CD4-positive, alpha-beta T cell treated with Interleukin-17A for 1 hour (primary cell): ENCODE measurements around the gene TMEM37.
"Not testable (repeated sequence)": the region's sequence is repeated elsewhere in the genome, so short reads cannot be mapped to it uniquely, and the experiment has no call there.

Experiments
- DNase-seq: peaks from one replicate; pipeline ENCODE4 v3.0.0-alpha.2; 2020

TMEM37 gene, protein sequence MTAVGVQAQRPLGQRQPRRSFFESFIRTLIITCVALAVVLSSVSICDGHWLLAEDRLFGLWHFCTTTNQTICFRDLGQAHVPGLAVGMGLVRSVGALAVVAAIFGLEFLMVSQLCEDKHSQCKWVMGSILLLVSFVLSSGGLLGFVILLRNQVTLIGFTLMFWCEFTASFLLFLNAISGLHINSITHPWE

GRCh38 chr2:119431155-119431975, at the start of gene TMEM37:
TSS of gene TMEM37 (plus strand) at chr2:119431854. CDS start at chr2:119431904, 50 bp downstream.
- DNase-seq, result no peak

GRCh38 chr2:119383410-119384140, 48.1 kb upstream of the TMEM37 start:
- DNase-seq, result no peak

DNA sequence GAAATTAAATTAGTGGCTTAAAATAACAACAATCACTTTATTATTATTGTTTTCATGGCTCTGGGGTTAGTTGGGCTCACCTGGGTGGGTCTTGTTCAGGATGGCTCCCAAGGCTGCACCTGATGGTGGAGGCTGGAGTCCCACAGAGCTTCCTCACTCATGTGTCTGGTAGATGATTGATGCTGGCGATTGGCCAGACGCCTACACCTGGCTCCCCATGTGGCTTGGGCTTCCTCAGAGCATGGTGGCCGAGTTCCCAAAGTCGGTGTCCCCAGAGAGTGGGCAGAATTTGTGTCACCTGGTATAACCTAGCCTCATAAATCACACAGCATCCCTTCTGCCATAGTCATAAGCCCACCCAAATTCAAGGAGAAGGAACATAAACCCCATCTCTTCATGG, 46.7 kb upstream of the TMEM37 start:
- DNase-seq, result no peak

GRCh38 chr2:119385466-119385865, 46.2 kb upstream of the TMEM37 start:
- no peak for DNase-seq

GRCh38 chr2:119387381-119388129, 44.1 kb upstream of the TMEM37 start:
- no peak for DNase-seq

DNA sequence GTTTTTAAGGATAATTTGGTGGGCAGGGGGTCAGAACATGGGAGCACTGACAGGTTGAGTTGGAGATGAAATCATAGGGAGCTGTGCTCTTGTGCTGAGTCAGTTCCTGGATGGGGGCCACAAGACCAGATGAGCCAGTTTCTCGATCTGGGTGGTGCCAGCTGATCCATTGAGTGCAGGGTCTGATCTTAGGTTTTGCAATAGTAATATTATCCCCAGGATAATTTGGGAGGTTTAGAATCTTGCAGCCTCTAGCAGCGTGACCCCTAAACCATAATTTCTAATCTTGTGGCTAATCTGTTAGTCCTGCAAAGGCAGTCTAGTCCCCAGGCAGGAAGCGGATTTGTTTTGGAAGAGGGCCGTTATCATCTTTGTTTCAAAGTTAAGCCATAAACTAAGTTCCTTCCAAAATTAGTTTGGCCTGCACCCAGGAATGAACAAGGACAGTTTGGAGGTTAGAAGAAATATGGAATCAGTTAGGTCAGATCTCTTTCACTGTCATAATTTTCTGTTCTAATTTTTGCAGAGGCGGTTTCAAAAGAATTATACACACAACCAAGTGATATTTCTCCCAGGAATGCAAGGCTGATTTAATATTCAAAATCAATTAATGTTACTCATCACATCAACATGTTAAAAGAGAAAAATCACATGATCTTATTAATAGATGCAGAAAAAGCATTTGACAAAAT, 41.9 kb upstream of the TMEM37 start:
- no peak for DNase-seq

GRCh38 chr2:119393971-119394748, 37.5 kb upstream of the TMEM37 start:
- DNase-seq, result no peak

DNA sequence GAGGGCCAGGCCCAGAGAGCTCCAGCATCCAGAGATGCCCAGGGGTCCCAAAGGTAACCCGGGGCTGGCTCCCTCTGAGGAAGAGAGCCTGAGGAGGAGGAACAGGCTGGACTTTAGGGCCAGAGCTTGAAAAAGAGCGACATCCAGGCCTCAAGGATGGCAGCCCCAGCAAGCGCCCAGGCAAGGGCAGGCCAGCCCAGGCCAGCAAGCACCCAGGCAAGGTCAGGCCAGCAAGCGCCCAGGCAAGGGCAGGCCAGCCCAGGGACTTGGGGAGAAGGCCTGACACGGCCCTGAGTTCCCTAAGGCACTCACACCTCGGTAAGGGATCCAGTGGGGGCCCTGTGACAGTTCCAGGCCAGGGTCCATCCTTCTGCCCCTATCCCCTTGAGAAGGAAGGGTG, 34.5 kb upstream of the TMEM37 start:
- no peak for DNase-seq

- DNase-seq, result no peak
Measured at GRCh38 chr2:119402106-119402505, 29.5 kb upstream of the TMEM37 start.

DNA sequence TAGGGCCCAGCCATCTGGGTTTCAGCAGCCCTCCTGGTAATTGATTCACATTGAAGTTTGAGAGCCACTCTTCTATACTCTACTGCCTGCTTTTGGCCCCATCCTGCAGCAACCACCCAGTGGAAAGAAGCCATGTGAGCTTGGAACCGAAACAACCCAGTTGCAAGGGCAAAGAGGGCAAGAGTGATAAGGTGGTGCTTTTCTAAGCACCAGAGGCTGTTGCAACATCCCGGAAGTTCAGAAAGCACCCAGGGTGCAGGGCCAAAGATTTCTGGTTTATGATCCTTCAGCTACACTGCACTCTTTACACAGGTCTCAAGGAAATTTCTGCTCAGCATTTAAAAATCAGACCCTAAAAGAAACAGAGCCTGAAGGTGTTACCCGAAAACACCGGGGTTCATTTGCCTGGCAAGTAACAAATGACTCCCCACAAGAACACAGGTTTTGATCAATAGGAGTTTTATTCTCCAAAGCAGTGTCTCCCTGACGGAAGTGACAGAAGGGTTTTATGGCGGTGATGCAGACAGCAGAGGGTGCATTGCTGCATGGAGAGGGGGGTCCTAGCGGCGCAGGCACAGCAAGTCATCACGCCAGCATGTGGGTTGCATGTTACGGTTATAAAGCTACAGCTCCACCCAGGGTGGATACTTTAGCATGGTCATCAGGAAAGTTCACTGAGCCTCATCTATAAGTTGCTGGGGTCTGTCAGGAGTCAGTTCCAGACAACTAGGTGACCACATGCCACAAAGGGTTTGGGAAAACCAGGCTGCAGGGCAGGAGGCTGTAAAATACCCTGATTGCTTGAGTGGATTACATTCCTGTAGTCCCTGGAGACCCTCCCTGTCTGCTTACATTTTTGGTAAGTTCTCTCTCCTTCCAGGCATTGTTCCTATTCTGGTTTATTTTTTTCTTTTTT, 28.8 kb upstream of the TMEM37 start:
- no peak for DNase-seq

- DNase-seq, result not testable (repeated sequence)
Measured at GRCh38 chr2:119403618-119404017, 28.0 kb upstream of the TMEM37 start.

- DNase-seq, result no peak
Measured at GRCh38 chr2:119405151-119405550, 26.5 kb upstream of the TMEM37 start.

DNA sequence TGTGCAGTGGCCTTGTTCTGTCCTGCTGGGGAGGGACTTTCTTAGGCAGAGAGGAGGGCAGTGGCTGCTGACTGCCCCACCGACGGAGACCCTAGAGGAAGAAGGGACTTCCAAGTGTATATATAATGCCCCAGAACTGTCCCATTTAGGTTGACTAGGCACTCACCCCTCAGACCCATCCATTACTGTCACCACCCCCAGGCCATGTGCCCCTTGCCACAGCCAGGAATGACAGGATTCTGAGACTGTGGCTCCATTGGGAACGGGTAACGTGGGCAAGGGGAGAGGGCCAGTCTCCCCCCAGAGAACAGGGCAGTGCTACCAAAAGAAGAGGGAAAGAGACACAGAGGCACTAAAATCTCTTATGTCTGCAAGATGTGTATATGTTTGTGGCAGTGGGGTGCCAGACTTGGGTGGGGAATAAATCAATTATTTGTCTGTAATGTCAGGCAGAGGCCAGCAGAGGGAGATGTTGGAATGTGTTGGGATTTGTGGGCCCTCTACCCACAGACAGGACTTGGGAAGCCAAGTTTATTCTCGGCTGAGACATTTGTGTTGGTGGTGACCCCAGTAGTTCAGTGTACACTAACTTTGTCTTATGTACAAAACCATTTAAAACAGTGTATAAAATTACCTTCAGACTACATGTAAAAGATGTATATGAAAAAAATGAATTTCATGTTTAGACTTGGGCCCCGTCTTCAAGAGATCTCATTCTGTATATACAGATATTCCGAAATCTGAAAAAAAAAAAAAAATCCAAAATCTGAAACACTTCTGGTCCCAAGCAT, 24.0 kb upstream of the TMEM37 start:
- peak; percentile 30 for DNase-seq

DNA sequence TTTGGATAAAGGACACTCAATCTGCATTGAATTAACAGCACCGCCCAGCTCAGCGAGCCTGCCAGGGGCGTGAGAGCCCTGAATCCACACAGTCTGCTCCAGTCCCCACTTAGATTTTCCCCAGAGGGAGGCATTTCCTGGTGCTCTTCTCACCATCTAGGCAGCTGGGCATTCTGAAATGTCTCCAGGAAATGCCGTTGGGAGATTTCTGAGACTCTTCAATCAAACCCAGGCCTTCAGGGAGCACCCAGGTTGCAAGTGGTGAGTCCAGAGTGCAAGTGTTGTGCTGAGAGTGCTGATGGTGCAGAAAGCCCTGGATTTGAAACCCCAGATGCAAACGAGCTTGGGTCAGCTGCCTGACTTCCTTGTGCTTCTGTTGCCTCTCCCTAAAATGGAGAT, 23.4 kb upstream of the TMEM37 start:
- no peak for DNase-seq

GRCh38 chr2:119409506-119409905, 22.1 kb upstream of the TMEM37 start:
- no peak for DNase-seq

- DNase-seq, result no peak
Measured at GRCh38 chr2:119414894-119415293, 16.8 kb upstream of the TMEM37 start.

DNA sequence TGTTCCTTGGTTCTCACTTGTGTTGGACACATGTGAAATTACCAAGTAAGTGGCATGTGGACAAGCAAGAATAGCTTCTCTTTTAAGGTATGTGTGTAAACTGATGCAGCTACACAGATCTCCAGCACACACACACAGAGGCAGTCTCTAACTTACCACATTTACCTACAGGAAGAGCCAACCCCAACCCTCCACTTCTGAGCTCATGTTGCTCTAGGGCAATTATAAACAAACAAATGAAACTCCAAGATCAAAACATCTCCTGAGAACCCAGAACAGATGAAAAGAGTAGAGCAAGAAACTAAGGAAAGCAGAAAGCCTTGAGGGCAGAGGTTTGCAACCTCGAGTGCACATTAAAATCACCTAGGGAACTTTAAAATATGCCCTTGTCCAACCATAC, 16.0 kb upstream of the TMEM37 start:
- DNase-seq, result no peak

DNA sequence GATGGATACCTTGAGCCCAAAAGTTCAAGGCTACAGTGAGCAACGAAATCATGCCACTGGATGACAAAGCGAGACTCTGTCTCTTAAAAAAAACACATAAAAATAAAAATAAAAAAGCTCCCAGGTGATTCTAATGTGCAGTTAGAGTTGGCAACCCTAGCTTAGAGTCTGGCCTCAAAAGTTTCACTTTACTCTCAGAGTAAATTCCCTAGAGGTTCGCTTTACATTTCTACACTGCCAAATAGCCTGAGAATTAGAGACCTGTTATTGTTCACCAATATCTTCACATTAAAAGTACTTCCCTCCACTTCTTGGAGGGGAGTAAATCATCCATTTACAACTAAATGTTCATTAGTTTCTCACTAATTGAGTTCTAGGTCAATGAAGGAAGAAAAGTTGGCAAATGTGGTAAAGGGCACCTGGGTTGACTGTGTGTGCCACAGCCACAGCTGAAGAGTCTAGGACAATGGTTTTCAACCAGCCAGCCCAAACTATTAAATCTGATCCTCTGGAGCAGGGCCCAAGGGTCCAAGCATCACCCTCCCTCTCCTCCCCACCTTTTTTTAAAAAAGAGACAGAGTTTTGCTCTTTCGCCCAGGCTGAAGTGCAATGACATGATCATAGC, 15.2 kb upstream of the TMEM37 start:
- no peak for DNase-seq

- no peak for DNase-seq
Measured at GRCh38 chr2:119417908-119418307, 13.7 kb upstream of the TMEM37 start.
